Posterior vena cava (tissue), 2 donors: ENCODE data around the gene PPBP. TPM values are rescaled to one million over a fixed set of nuclear protein-coding genes. Genes with fewer than 3 reads are reported as not detected.

Experiments used
- DNase-seq: peaks from one replicate; pipeline ENCODE4 v3.0.0-alpha.2; 2020; ENCODE audit warnings: low spot score
- intact Hi-C, 2 donors: fragments of 100-400 bp; cut with DNase I; formaldehyde crosslinking; loops; one replicate each; pipeline versions ENCODE4 v1.14.1 to v1.14.2; 2022 to 2023
- long read RNA-seq, 2 donors: library from polyadenylated mRNA; unstranded; transcript quantifications; one replicate each; pipeline ENCODE4 v2.0.0, GENCODE V29; 2020 to 2021
- total RNA-seq, 2 donors: library from RNA; stranded (reverse); fragmentation: NEBNext Ultra II Directional; extraction: Animal tissue kit (Norgen Biotek cat#: 25700); gene quantifications; one replicate each; pipeline ENCODE4 v1.2.1, GENCODE V29; 2021
- donor health status: DM: yes; HTN: yes; CAD: no.
- donor health status: DM: yes; HTN: yes; CAD: no.

The PPBP gene
- total RNA-seq = 1 to 10 TPM; 1.3 to 2.4 TPM
- long read RNA-seq, donor 1 = 0 reads
- long read RNA-seq, donor 2, partial matches to known transcripts = 0 of 1 reads
- long read RNA-seq, donor 2, other reads (novel, unspliced or antisense) = 0 of 1 reads

- intact Hi-C loops = no loop called here
- no peak for DNase-seq
Measured at GRCh38 chr4:73988061-73988460, at the start of gene PPBP. Gene PPBP (minus strand): TSS chr4:73988190. CDS start chr4:73988103, 87 bp downstream.

GRCh38 chr4:74037076-74037955, 49.3 kb upstream of the PPBP start:
- intact Hi-C loops = loop anchor here in 1 of 2 donors (5.0 kb wide), 1 partner anchor 250 kb away; no protein-coding TSS in a partner anchor

GRCh38 chr4:74033739-74034138, 45.7 kb upstream of the PPBP start:
- intact Hi-C loops = no loop called here
- DNase-seq = no peak

More at GRCh38 chr4:74037076-74037955, 49.3 kb upstream of the PPBP start:
- no peak for DNase-seq

- intact Hi-C loops = no loop called here
- no peak for DNase-seq
Measured at GRCh38 chr4:74032064-74032463, 44.1 kb upstream of the PPBP start.

GRCh38 chr4:74031576-74031975, 43.6 kb upstream of the PPBP start:
- no peak for DNase-seq
- intact Hi-C loops = no loop called here

- intact Hi-C loops = no loop called here
- no peak for DNase-seq
Measured at GRCh38 chr4:74030285-74030684, 42.3 kb upstream of the PPBP start.

GRCh38 chr4:74028504-74028903, 40.5 kb upstream of the PPBP start:
- intact Hi-C loops = no loop called here
- no peak for DNase-seq

- intact Hi-C loops = no loop called here
- DNase-seq = no peak
Measured at GRCh38 chr4:74023709-74024108, 35.7 kb upstream of the PPBP start.

GRCh38 chr4:74021601-74022000, 33.6 kb upstream of the PPBP start:
- intact Hi-C loops = no loop called here
- DNase-seq = no peak

- no peak for DNase-seq
- intact Hi-C loops = no loop called here
Measured at GRCh38 chr4:74018771-74019170, 30.8 kb upstream of the PPBP start.

- no peak for DNase-seq
- intact Hi-C loops = no loop called here
Measured at GRCh38 chr4:74018116-74018515, 30.1 kb upstream of the PPBP start.

- intact Hi-C loops = no loop called here
- DNase-seq = no peak
Measured at GRCh38 chr4:74016068-74016467, 28.1 kb upstream of the PPBP start.

- intact Hi-C loops = no loop called here
- DNase-seq = no peak
Measured at GRCh38 chr4:74015126-74015780, 27.3 kb upstream of the PPBP start.

GRCh38 chr4:74014332-74014731, 26.3 kb upstream of the PPBP start:
- DNase-seq = no peak
- intact Hi-C loops = no loop called here

GRCh38 chr4:74013264-74013663, 25.3 kb upstream of the PPBP start:
- intact Hi-C loops = no loop called here
- DNase-seq = no peak

- no peak for DNase-seq
Measured at GRCh38 chr4:74012130-74012529, 24.1 kb upstream of the PPBP start.

GRCh38 chr4:74009307-74009706, 21.3 kb upstream of the PPBP start:
- intact Hi-C loops = loop anchor here in 1 of 2 donors (10.0 kb wide), 1 partner anchor 45 kb away; no protein-coding TSS in a partner anchor
- DNase-seq = no peak

More at GRCh38 chr4:74012130-74012529, 24.1 kb upstream of the PPBP start:
- intact Hi-C loops = no loop called here

- intact Hi-C loops = loop anchor here in 1 of 2 donors (10.0 kb wide), 1 partner anchor 49 kb away; no protein-coding TSS in a partner anchor
Measured at GRCh38 chr4:74006009-74006476, 18.1 kb upstream of the PPBP start.

GRCh38 chr4:74005528-74005927, 17.5 kb upstream of the PPBP start:
- intact Hi-C loops = loop anchor here in 1 of 2 donors (10.0 kb wide), 1 partner anchor 49 kb away; no protein-coding TSS in a partner anchor
- DNase-seq = no peak

More at GRCh38 chr4:74006009-74006476, 18.1 kb upstream of the PPBP start:
- DNase-seq = no peak

GRCh38 chr4:74004668-74005067, 16.7 kb upstream of the PPBP start:
- no peak for DNase-seq
- intact Hi-C loops = loop anchor here in 1 of 2 donors (10.0 kb wide), 1 partner anchor 50 kb away; no protein-coding TSS in a partner anchor
